Keratinocyte (primary cell): ENCODE measurements around the gene TUBB2A. TPM values are rescaled to one million over a fixed set of nuclear protein-coding genes. Genes with fewer than 3 reads are reported as not detected.

Experiments used
- DNase-seq: peaks from one replicate; pipeline ENCODE4 v3.0.0-alpha.2; 2011; ENCODE audit warnings: low read depth, missing footprints, low spot score
- FAIRE-seq: peaks from 2 replicates; lab custom pipeline; 2011; peaks lifted over from hg19 to GRCh38; lab: Jason Lieb, UNC
- H2AFZ ChIP-seq: 2 replicates; pipeline ENCODE4 v1.6.0; 2012; ENCODE audit warnings: low read length, control low read depth, inconsistent platforms; ENCODE audit not compliant: control insufficient read depth
- H3K27ac ChIP-seq: 2 replicates; pipeline ENCODE4 v1.5.1; 2011; ENCODE audit warnings: low read length; ENCODE audit not compliant: control insufficient read depth, insufficient read depth
- H3K27me3 ChIP-seq: 3 replicates; pipeline ENCODE4 v1.6.0; 2011; ENCODE audit warnings: low read length; ENCODE audit not compliant: control insufficient read depth, insufficient read depth; ENCODE audit errors: extremely low read depth
- H3K36me3 ChIP-seq, 2 experiments: 2 replicates in 1 of 2; 3 replicates in 1 of 2; pipeline ENCODE4 v1.5.1; 2011; ENCODE audit warnings: low read length in 2 of 2, mild to moderate bottlenecking in 1 of 2; ENCODE audit not compliant: control insufficient read depth in 2 of 2, insufficient read depth in 2 of 2; ENCODE audit errors: extremely low read depth in 1 of 2
- H3K4me1 ChIP-seq: 3 replicates; pipeline ENCODE4 v1.5.1; 2011; ENCODE audit warnings: low read length; ENCODE audit not compliant: control insufficient read depth, insufficient read depth; ENCODE audit errors: extremely low read depth
- H3K4me2 ChIP-seq: 3 replicates; pipeline ENCODE4 v1.6.0; 2011; ENCODE audit warnings: low read depth, low read length; ENCODE audit not compliant: control insufficient read depth, insufficient read depth; ENCODE audit errors: extremely low read depth
- H3K4me3 ChIP-seq, 3 experiments: fragments of 200-600 bp in 1 of 3; sonication (generic) in 1 of 3; 2 replicates in 2 of 3; 3 replicates in 1 of 3; pipeline ENCODE4 v1.5.1; 2011 to 2016; ENCODE audit warnings: low read length in 3 of 3, mild to moderate bottlenecking in 3 of 3, control low read depth in 2 of 3, inconsistent platforms in 1 of 3, low read depth in 1 of 3, mixed read lengths in 1 of 3, mixed run types in 1 of 3, moderate library complexity in 1 of 3; ENCODE audit not compliant: control insufficient read depth in 2 of 3, insufficient read depth in 2 of 3; ENCODE audit errors: extremely low read depth in 1 of 3
- H3K79me2 ChIP-seq: 2 replicates; pipeline ENCODE4 v1.6.0; 2012; ENCODE audit warnings: low read length; ENCODE audit not compliant: control insufficient read depth, insufficient read depth
- H3K9ac ChIP-seq: 3 replicates; pipeline ENCODE4 v1.6.0; 2011; ENCODE audit warnings: low read length; ENCODE audit not compliant: control insufficient read depth, insufficient read depth; ENCODE audit errors: extremely low read depth
- H3K9me1 ChIP-seq: 3 replicates; pipeline ENCODE4 v1.6.0; 2011; ENCODE audit warnings: low read length; ENCODE audit not compliant: control insufficient read depth, insufficient read depth; ENCODE audit errors: extremely low read depth
- H3K9me3 ChIP-seq: 2 replicates; pipeline ENCODE4 v1.5.1; 2012; ENCODE audit warnings: low read depth, low read length; ENCODE audit not compliant: control insufficient read depth
- H4K20me1 ChIP-seq: 3 replicates; pipeline ENCODE4 v1.6.0; 2011; ENCODE audit warnings: low read length; ENCODE audit not compliant: control insufficient read depth, insufficient read depth; ENCODE audit errors: extremely low read depth
- CTCF ChIP-seq, 3 experiments: IDR thresholded peaks in 1 of 3; conservative IDR thresholded peaks in 1 of 3; optimal IDR thresholded peaks in 1 of 3; 2 replicates in 2 of 3; 3 replicates in 1 of 3; pipeline versions ENCODE3 to v1.5.1; 2011; ENCODE audit warnings: low read length in 3 of 3, mild to moderate bottlenecking in 3 of 3, moderate library complexity in 2 of 3, control low read depth in 1 of 3, inconsistent platforms in 1 of 3; ENCODE audit not compliant: insufficient read depth in 2 of 3; ENCODE audit errors: extremely low read depth in 1 of 3
- EZH2 ChIP-seq: IDR thresholded peaks from one replicate; pipeline ENCODE4 v1.6.1; 2012; ENCODE audit warnings: inconsistent platforms, mild to moderate bottlenecking, low read length, moderate library complexity
- dilution Hi-C: fragments of 300-500 bp; cut with MboI; formaldehyde crosslinking; loops from one replicate; pipeline ENCODE4 v1.7.0; 2020; ENCODE audit warnings: low sequenced_read_pairs; ENCODE audit not compliant: extremely low pct_ligation_motif_present
- polyA plus RNA-seq, 5 experiments: library from polyadenylated mRNA; depleted of rRNA in 3 of 5; stranded (reverse) in 3 of 5; stranded (forward) in 1 of 5; unstranded in 1 of 5; fragments of >200 nt; gene quantifications; 1 replicate in 1 of 5; 2 replicates in 3 of 5; 3 replicates in 1 of 5; pipeline versions ENCODE4 v1.2.1 to v1.2.3, GENCODE V29; 2011 to 2012; ENCODE audit warnings: missing spikeins in 2 of 5, low read depth in 1 of 5, low replicate concordance in 1 of 5

TUBB2A gene
- polyA plus RNA-seq, 1 donor (not counting 4 experiments of a cell fraction or from before 2014, with no cell fraction given) = 58.8 TPM

- Histone ChIP-seq H4K20me1 (no peaks in the 10 kb centered on the region), H3K4me1 (peaks cover 14% of the 10 kb centered on the region), H3K9ac (no peak overlapping the region), H2AFZ (no peak overlapping the region), H3K27me3 (no peaks in the 10 kb centered on the region), H3K4me3 (no peak overlapping the region), H3K9me1 (no peaks in the 10 kb centered on the region), H3K36me3 (peaks cover 10 to 20% of the 10 kb centered on the region in 2 experiments), H3K4me2 (no peak overlapping the region), H3K9me3 (no peaks in the 10 kb centered on the region), H3K27ac (no peak overlapping the region), H3K79me2 (no peaks in the 10 kb centered on the region)
- dilution Hi-C loops = no loop called here
- no peak for DNase-seq
- TF ChIP-seq CTCF (optimal IDR thresholded peaks at IDR 0.05 in 1 of 3, IDR thresholded peaks at IDR 0.05 in 1 of 3, conservative IDR thresholded peaks at IDR 0.05 in 1 of 3; ENCODE audit: extremely low read depth in 1 of 3, insufficient read depth in 2 of 3, low read length in 3 of 3) (no peak), EZH2 (no peak)
- FAIRE-seq = no peak
Observed at GRCh38 chr6:3135668-3136291, 21.6 kb downstream of the TUBB2A start.

- Histone ChIP-seq H3K36me3 (peaks cover 10 to 18% of the 10 kb centered on the region in 2 experiments), H3K9me1 (no peaks in the 10 kb centered on the region), H3K9ac (no peak overlapping the region), H3K4me3 (no peak overlapping the region), H3K4me1 (peaks cover 3% of the 10 kb centered on the region), H3K4me2 (no peak overlapping the region), H3K27ac (no peak overlapping the region), H2AFZ (no peak overlapping the region), H3K9me3 (no peaks in the 10 kb centered on the region), H3K79me2 (no peaks in the 10 kb centered on the region), H4K20me1 (no peaks in the 10 kb centered on the region), H3K27me3 (no peaks in the 10 kb centered on the region)
- FAIRE-seq (no peak), DNase-seq (no peak)
- no peak for TF ChIP-seq EZH2
- TF ChIP-seq CTCF (optimal IDR thresholded peaks at IDR 0.05 in 1 of 3, IDR thresholded peaks at IDR 0.05 in 1 of 3, conservative IDR thresholded peaks at IDR 0.05 in 1 of 3; ENCODE audit: extremely low read depth in 1 of 3, insufficient read depth in 2 of 3, low read length in 3 of 3) = no peak
- dilution Hi-C loops = no loop called here
Observed at GRCh38 chr6:3133515-3133914, 23.8 kb downstream of the TUBB2A start.
